GM18519 (cell line): ENCODE measurements around the gene GBA2.

ENCODE experiments used
- ATAC-seq: cut with Tn5 transposase; IDR thresholded peaks from one replicate; pipeline ENCODE4 v1.9.1; 2021; ENCODE audit warnings: mild to moderate bottlenecking, moderate library complexity; ENCODE audit not compliant: unreplicated experiment, low FRiP score

The GBA2 gene

GRCh38 chr9:35718721-35719511, 30.1 kb downstream of the GBA2 start:
- ATAC-seq: no peak

- no peak for ATAC-seq
These were observed 31.7 kb downstream of the GBA2 start for GRCh38 chr9:35717132-35717870.

- no peak for ATAC-seq
These were observed 32.8 kb downstream of the GBA2 start for GRCh38 chr9:35716230-35716629.

GRCh38 chr9:35714579-35715252, 34.3 kb downstream of the GBA2 start:
- no peak for ATAC-seq

- no peak for ATAC-seq
These were observed 34.9 kb downstream of the GBA2 start for GRCh38 chr9:35714123-35714522.

- ATAC-seq: no peak
These were observed 35.5 kb downstream of the GBA2 start for GRCh38 chr9:35713578-35713977.

- no peak for ATAC-seq
These were observed 36.1 kb downstream of the GBA2 start for GRCh38 chr9:35712762-35713400.

GRCh38 chr9:35711501-35712428, 37.3 kb downstream of the GBA2 start:
- ATAC-seq: no peak

- no peak for ATAC-seq
These were observed 38.1 kb downstream of the GBA2 start for GRCh38 chr9:35710818-35711500.

- ATAC-seq: no peak
These were observed 40.9 kb downstream of the GBA2 start for GRCh38 chr9:35708146-35708545.

GRCh38 chr9:35706951-35707350, 42.1 kb downstream of the GBA2 start:
- no peak for ATAC-seq

- no peak for ATAC-seq
These were observed 43.1 kb downstream of the GBA2 start for GRCh38 chr9:35705836-35706430.

GRCh38 chr9:35705372-35705771, 43.7 kb downstream of the GBA2 start:
- ATAC-seq: no peak

GRCh38 chr9:35703906-35704672, 44.9 kb downstream of the GBA2 start:
- ATAC-seq: no peak

GRCh38 chr9:35702696-35703095, 46.3 kb downstream of the GBA2 start:
- ATAC-seq: no peak

GRCh38 chr9:35700942-35701341, 48.1 kb downstream of the GBA2 start:
- ATAC-seq: no peak

GRCh38 chr9:35700031-35700430, 49.0 kb downstream of the GBA2 start:
- no peak for ATAC-seq

GRCh38 chr9:35698231-35698630, 50.8 kb downstream of the GBA2 start:
- ATAC-seq: no peak
